ENCODE results near the gene AKT1S1.

GRCh38 chr19:49840321-49840720 lies 36.8 kb downstream of the AKT1S1 start:
- TF ChIP-seq POLR2A (IDR thresholded peaks at IDR 0.05; ENCODE audit: low read depth, low read length) (no peak), POLR2AphosphoS5 (IDR thresholded peaks at IDR 0.05; ENCODE audit: low read depth, low read length) (no peak)

All from GM12891 (cell line).